KMS-11 (cell line): Measurements from ENCODE around the gene ALOX5.
"Not testable (repeated sequence)": the region's sequence is repeated elsewhere in the genome, so short reads cannot be mapped to it uniquely, and the experiment has no call there.

Experiments used
- H2AFZ ChIP-seq: fragments of 200-600 bp; sonication (generic); 2 replicates; pipeline ENCODE4 v1.6.1; 2016; ENCODE audit warnings: antibody characterized with exemption, mixed run types, low read depth
- H3K27ac ChIP-seq: fragments of 200-600 bp; sonication (generic); 2 replicates; pipeline ENCODE4 v1.6.1; 2016; ENCODE audit warnings: mild to moderate bottlenecking, mixed run types
- H3K27me3 ChIP-seq: fragments of 200-600 bp; sonication (generic); 2 replicates; pipeline ENCODE4 v1.6.1; 2017; ENCODE audit warnings: mild to moderate bottlenecking, low read depth, mixed run types, moderate library complexity; ENCODE audit not compliant: insufficient read depth
- H3K36me3 ChIP-seq: fragments of 200-600 bp; sonication (generic); 2 replicates; pipeline ENCODE4 v1.6.1; 2017; ENCODE audit warnings: mild to moderate bottlenecking, mixed run types; ENCODE audit not compliant: insufficient read depth
- H3K4me1 ChIP-seq: fragments of 200-600 bp; sonication (generic); 2 replicates; pipeline ENCODE4 v1.6.1; 2016; ENCODE audit warnings: mild to moderate bottlenecking, low read depth, mixed run types; ENCODE audit not compliant: poor library complexity, severe bottlenecking
- H3K4me2 ChIP-seq: fragments of 200-600 bp; sonication (generic); 2 replicates; pipeline ENCODE4 v1.7.0; 2016; ENCODE audit warnings: mild to moderate bottlenecking, mixed run types
- H3K4me3 ChIP-seq: fragments of 200-600 bp; sonication (generic); IDR thresholded peaks from 2 replicates; pipeline ENCODE4 v1.6.1; 2017; ENCODE audit warnings: low read depth, low read length, mixed read lengths; ENCODE audit not compliant: insufficient read depth
- H3K79me2 ChIP-seq: fragments of 200-600 bp; sonication (generic); 2 replicates; pipeline ENCODE4 v1.6.1; 2016; ENCODE audit warnings: low read depth, mixed run types; ENCODE audit not compliant: insufficient read depth
- H3K9ac ChIP-seq: fragments of 200-600 bp; sonication (generic); 2 replicates; pipeline ENCODE4 v1.6.1; 2016; ENCODE audit warnings: mild to moderate bottlenecking, mixed run types
- H4K20me1 ChIP-seq: fragments of 200-600 bp; sonication (generic); 2 replicates; pipeline ENCODE4 v1.6.1; 2016; ENCODE audit warnings: mild to moderate bottlenecking, mixed run types; ENCODE audit not compliant: insufficient read depth
- CTCF ChIP-seq: fragments of 200-600 bp; sonication (generic); conservative IDR thresholded peaks from 2 replicates; pipeline ENCODE4 v1.6.1; 2017; ENCODE audit warnings: low read depth, mild to moderate bottlenecking, antibody characterized with exemption, low read length, moderate library complexity, mixed read lengths

The ALOX5 gene

DNA sequence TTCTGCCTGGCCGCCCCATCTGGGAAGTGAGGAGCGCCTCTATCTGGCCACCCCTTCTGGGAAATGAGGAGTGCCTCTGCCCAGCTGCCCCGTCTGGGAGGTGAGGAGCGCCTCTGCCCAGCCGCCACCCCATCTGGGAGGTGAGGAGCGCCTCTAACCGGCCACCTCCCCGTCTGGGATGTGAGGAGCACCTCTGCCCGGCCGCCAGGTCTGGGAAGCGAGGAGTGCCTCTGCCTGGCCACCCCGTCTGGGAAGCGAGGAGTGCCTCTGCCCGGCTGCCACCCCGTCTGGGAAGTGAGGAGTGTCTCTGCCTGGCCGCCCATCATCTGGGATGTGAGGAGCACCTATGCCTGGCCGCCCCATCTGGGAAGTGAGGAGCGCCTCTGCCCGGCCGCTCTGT lies 26.6 kb upstream of the ALOX5 start:
- not testable (repeated sequence) for H3K79me2 ChIP-seq, H3K36me3 ChIP-seq, H3K27ac ChIP-seq, H2AFZ ChIP-seq, H3K9ac ChIP-seq, H3K4me2 ChIP-seq, H3K4me1 ChIP-seq, H3K27me3 ChIP-seq, H4K20me1 ChIP-seq, H3K4me3 ChIP-seq

- H3K4me3 ChIP-seq, H3K36me3 ChIP-seq, H4K20me1 ChIP-seq, H3K9ac ChIP-seq, H3K4me2 ChIP-seq, H3K27me3 ChIP-seq, H2AFZ ChIP-seq, H3K4me1 ChIP-seq, H3K79me2 ChIP-seq, H3K27ac ChIP-seq: not testable (repeated sequence)
These were observed 25.7 kb upstream of the ALOX5 start for GRCh38 chr10:45348196-45348765.

GRCh38 chr10:45353186-45353585 lies 20.8 kb upstream of the ALOX5 start:
- Histone ChIP-seq H3K4me3 (no peak overlapping the region), H4K20me1 (no peaks in the 10 kb centered on the region), H3K4me1 (no peaks in the 10 kb centered on the region), H3K9ac (no peak overlapping the region), H3K4me2 (no peak overlapping the region), H3K27ac (no peak overlapping the region), H3K36me3 (no peaks in the 10 kb centered on the region), H3K27me3 (no peaks in the 10 kb centered on the region), H3K79me2 (no peaks in the 10 kb centered on the region), H2AFZ (no peak overlapping the region)
- no peak for TF ChIP-seq CTCF

GRCh38 chr10:45354261-45354660 lies 19.8 kb upstream of the ALOX5 start:
- Histone ChIP-seq H3K27me3 (no peaks in the 10 kb centered on the region), H3K4me2 (no peak overlapping the region)
- no peak for TF ChIP-seq CTCF

GRCh38 chr10:45355494-45355893 lies 18.5 kb upstream of the ALOX5 start:
- Histone ChIP-seq H3K4me2 (no peak overlapping the region), H3K27me3 (no peaks in the 10 kb centered on the region), H3K27ac (no peak overlapping the region), H2AFZ (no peak overlapping the region), H3K36me3 (no peaks in the 10 kb centered on the region), H3K9ac (no peak overlapping the region), H3K79me2 (no peaks in the 10 kb centered on the region), H4K20me1 (no peaks in the 10 kb centered on the region), H3K4me3 (no peak overlapping the region), H3K4me1 (no peaks in the 10 kb centered on the region)
- TF ChIP-seq CTCF = no peak

More at GRCh38 chr10:45354261-45354660, 19.8 kb upstream of the ALOX5 start:
- Histone ChIP-seq H2AFZ (no peak overlapping the region), H3K79me2 (no peaks in the 10 kb centered on the region), H3K36me3 (no peaks in the 10 kb centered on the region), H3K4me3 (no peak overlapping the region), H3K4me1 (no peaks in the 10 kb centered on the region), H4K20me1 (no peaks in the 10 kb centered on the region), H3K9ac (no peak overlapping the region), H3K27ac (no peak overlapping the region)

DNA sequence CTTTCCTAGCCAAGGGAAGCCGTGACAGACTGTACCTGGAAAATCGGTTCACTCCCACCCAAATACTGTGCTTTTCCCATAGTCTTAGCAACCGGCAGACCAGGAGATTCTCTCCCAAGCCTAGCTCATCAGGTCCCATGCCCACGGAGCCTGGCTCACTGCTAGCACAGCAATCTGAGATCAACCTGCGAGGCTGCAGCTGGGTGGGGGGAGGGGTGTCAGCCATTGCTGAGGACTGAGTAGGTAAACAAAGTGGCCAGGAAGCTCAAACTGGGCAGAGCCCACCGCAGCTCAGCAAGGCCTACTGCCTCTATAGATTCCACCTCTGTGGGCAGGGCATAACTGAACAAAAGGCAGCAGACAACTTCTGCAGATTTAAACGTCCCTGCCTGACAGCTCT lies 15.1 kb upstream of the ALOX5 start:
- not testable (repeated sequence) for H3K79me2 ChIP-seq, H3K9ac ChIP-seq, H3K4me3 ChIP-seq, H3K4me2 ChIP-seq, H2AFZ ChIP-seq, H3K27ac ChIP-seq, H4K20me1 ChIP-seq, H3K36me3 ChIP-seq, H3K27me3 ChIP-seq, H3K4me1 ChIP-seq

- not testable (repeated sequence) for H4K20me1 ChIP-seq, H3K4me3 ChIP-seq, H3K4me1 ChIP-seq, H3K27ac ChIP-seq, H3K79me2 ChIP-seq, H3K36me3 ChIP-seq, H3K27me3 ChIP-seq
- H3K4me2 ChIP-seq = peak overlapping the region; percentile 60; the same call in 1 of the 2 replicates
- peak overlapping the region; percentile 19; the same call in 1 of the 2 replicates for H3K9ac ChIP-seq
- peak overlapping the region; percentile 87 for H2AFZ ChIP-seq
These were observed 11.8 kb upstream of the ALOX5 start for GRCh38 chr10:45361983-45362799.

GRCh38 chr10:45367643-45368042 lies 6.4 kb upstream of the ALOX5 start:
- H3K27me3 ChIP-seq, H3K9ac ChIP-seq, H3K79me2 ChIP-seq, H3K36me3 ChIP-seq, H2AFZ ChIP-seq, H3K4me2 ChIP-seq, H3K4me3 ChIP-seq, H3K27ac ChIP-seq, H4K20me1 ChIP-seq: not testable (repeated sequence)
- peaks cover 32% of the 10 kb centered on the region for H3K4me1 ChIP-seq
